Gastroesophageal sphincter (tissue), 4 donors: Measurements from ENCODE around the gene GSK3B. TPM values are rescaled to one million over a fixed set of nuclear protein-coding genes. Genes with fewer than 3 reads are reported as not detected.
A peak's percentile ranks its signal among the peaks of the same experiment; 100 is the strongest.

Source experiments
- ATAC-seq: fragments of 150-250 bp; one replicate; pipeline ENCODE4 v1.9.1; 2016; ENCODE audit warnings: mild to moderate bottlenecking, moderate library complexity
- H3K27ac ChIP-seq, 4 donors: fragments of 200-600 bp; sonication (generic) in 3 of 4; 1 replicate in 3 of 4; 2 replicates in 1 of 4; pipeline ENCODE4 v1.5.1; 2016 to 2019
- H3K27me3 ChIP-seq: fragments of 200-600 bp; sonication (generic); one replicate; pipeline ENCODE4 v1.5.1; 2019
- H3K36me3 ChIP-seq, 2 donors: fragments of 200-600 bp; sonication (generic); one replicate each; pipeline ENCODE4 v1.5.1; 2019; ENCODE audit warnings: control low read depth in 1 of 2
- H3K4me1 ChIP-seq, 3 donors: fragments of 200-600 bp; sonication (generic); 1 replicate in 2 of 3; 2 replicates in 1 of 3; pipeline ENCODE4 v1.5.1; 2016 to 2019; ENCODE audit warnings: control low read depth in 2 of 3
- H3K4me3 ChIP-seq, 2 donors: fragments of 200-600 bp; sonication (generic); one replicate each; pipeline ENCODE4 v1.5.1; 2019; ENCODE audit warnings: mild to moderate bottlenecking in 1 of 2, moderate library complexity in 1 of 2
- H3K9me3 ChIP-seq, 3 donors: fragments of 200-600 bp; sonication (generic); one replicate each; pipeline ENCODE4 v1.5.1; 2017 to 2019; ENCODE audit warnings: control low read depth in 2 of 3
- EP300 ChIP-seq: sonication (generic); formaldehyde crosslinking; IDR thresholded peaks from one replicate; pipeline ENCODE4 v1.6.1; 2017; ENCODE audit warnings: antibody characterized with exemption, mild to moderate bottlenecking
- POLR2A ChIP-seq, 2 donors: fragments of 450-650 bp; IDR thresholded peaks; one replicate each; pipeline ENCODE4 v1.6.1; 2017; ENCODE audit warnings: antibody characterized with exemption in 2 of 2, mild to moderate bottlenecking in 2 of 2, moderate library complexity in 1 of 2
- POLR2AphosphoS5 ChIP-seq: sonication (generic); formaldehyde crosslinking; IDR thresholded peaks from one replicate; pipeline ENCODE4 v1.6.1; 2017; ENCODE audit warnings: antibody characterized with exemption
- WGBS, 2 donors: methylation state at CpG; one replicate each; pipeline ENCODE4 v1.1.5; 2018; ENCODE audit warnings: low coverage in 1 of 2; 5-methylcytosine and 5-hydroxymethylcytosine counted together
- total RNA-seq, 4 donors: library from RNA; depleted of rRNA; stranded (reverse); fragments of >200 nt; gene quantifications; one replicate each; pipeline ENCODE4 v1.1.0, GENCODE V29; 2016
- TF ChIP-seq, protein P1 (sequence below), 4 experiments: fragments of 200-600 bp in 2 of 4; fragments of 450-650 bp in 2 of 4; sonication (generic) in 1 of 4; IDR thresholded peaks; one replicate each; pipeline ENCODE4 v1.5.1; 2017 to 2019; ENCODE audit warnings: antibody characterized with exemption in 4 of 4, mild to moderate bottlenecking in 2 of 4, moderate library complexity in 2 of 4

Gene GSK3B
- total RNA-seq, 4 donors from 2014 or later: 32.7 to 40.6 (median 34.6) TPM

DNA sequence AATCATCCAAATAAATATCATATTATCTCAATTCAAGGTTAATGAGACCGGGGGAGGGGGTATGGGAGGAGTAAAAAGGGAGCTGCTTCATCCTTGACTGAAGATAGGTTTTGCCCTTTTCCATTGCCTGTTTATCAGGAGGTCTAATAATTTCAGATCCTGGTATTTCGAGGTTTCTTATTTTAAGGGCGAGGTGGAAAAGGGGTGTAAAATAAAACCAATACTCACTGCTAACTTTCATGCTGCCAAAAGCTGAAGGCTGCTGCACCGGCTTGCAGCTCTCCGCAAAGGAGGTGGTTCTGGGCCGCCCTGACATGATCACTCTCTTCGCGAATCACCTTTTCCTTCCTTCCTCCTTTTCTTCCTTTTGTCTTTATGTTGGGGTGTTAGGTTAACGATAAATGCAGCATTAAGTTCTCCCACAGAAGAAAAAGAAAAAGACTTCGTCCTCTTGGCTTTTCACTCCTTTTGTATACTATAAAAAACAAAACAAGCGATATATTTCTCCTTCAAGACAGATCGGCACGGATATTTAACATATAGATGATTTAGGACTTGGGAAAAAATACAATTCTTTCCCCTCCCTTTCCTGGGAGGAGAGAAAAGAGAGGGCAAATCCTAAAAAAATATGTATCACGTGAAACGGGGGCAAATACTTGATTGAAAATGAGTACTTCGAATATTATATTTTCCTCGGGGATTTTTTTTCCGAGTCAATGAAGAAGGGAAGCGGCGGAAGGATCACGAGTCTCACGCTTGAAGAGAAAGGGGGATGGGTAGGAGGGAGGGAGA, 932 bp downstream of the GSK3B start:
- Histone ChIP-seq H3K27me3 (no peaks in the 10 kb centered on the region), H3K9me3 (no peaks in the 10 kb centered on the region), H3K27ac (peak overlapping the region; percentile 92 to 100 (median 98)), H3K4me1 (peaks cover 3 to 61% (median 18%) of the 10 kb centered on the region in 3 donors), H3K36me3 (no peaks in the 10 kb centered on the region), H3K4me3 (peak overlapping the region; percentile 47 to 91)
- TF ChIP-seq EP300 (no peak), POLR2AphosphoS5 (no peak), POLR2A (IDR thresholded peaks at IDR 0.05) (no peak)
- TF ChIP-seq, protein P1, sequence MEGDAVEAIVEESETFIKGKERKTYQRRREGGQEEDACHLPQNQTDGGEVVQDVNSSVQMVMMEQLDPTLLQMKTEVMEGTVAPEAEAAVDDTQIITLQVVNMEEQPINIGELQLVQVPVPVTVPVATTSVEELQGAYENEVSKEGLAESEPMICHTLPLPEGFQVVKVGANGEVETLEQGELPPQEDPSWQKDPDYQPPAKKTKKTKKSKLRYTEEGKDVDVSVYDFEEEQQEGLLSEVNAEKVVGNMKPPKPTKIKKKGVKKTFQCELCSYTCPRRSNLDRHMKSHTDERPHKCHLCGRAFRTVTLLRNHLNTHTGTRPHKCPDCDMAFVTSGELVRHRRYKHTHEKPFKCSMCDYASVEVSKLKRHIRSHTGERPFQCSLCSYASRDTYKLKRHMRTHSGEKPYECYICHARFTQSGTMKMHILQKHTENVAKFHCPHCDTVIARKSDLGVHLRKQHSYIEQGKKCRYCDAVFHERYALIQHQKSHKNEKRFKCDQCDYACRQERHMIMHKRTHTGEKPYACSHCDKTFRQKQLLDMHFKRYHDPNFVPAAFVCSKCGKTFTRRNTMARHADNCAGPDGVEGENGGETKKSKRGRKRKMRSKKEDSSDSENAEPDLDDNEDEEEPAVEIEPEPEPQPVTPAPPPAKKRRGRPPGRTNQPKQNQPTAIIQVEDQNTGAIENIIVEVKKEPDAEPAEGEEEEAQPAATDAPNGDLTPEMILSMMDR (IDR thresholded peaks at IDR 0.05): no peak
- no peak for ATAC-seq
- 0 to 1% methylated on average over 10 to 19 of the region's 22 CpGs for WGBS, 2 donors

DNA sequence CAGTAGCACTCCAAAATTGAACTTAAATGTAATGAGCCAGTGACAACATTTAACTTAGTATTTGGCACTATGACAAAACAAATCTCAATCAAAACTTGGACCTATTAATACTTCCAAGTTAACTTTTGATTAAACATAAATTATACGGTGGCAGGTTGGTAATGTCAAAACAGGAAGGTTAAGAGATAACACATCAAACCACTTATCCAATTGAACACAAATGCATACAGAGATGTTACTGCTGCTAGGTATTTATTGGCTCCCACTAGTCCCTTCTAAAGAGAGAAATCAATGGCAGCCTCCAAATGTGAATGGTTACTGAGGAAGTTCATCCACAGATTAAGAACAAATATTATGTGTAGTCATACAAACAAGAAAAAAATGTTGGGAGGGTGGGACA, 1.8 kb downstream of the GSK3B start:
- H3K36me3 ChIP-seq: no peaks in the 10 kb centered on the region

DNA sequence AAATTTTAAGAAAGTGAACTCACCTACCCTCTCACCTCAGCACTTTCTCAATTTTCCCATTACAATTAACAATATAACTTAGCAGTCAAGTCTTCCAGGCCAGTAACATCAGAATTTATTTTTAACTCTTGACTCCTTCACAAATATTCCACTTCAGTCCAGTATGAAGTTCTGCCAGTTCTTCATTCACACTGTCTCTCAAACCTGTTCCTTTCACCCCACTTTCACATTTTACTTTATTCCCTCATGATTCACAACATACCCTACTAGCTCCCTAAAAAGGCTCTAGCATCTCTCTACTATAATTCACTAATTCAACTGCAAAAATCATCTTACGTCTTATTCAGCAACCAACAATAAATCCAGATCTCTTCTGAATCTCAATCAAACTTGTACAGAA, 3.8 kb downstream of the GSK3B start:
- no peaks in the 10 kb centered on the region for H3K36me3 ChIP-seq
- no peak for ATAC-seq
- no peak overlapping the region for H3K27ac ChIP-seq

More for the DNA sequence above, 1.8 kb downstream of the GSK3B start:
- no peak for ATAC-seq
- Histone ChIP-seq H3K9me3 (no peaks in the 10 kb centered on the region), H3K4me3 (peak overlapping the region; percentile 47 to 91), H3K27ac (no peak overlapping the region), H3K27me3 (no peaks in the 10 kb centered on the region), H3K4me1 (peaks cover 3 to 57% (median 18%) of the 10 kb centered on the region in 3 donors)
- WGBS, 2 donors: 0% methylated on average over 1 of the region's 1 CpG
- TF ChIP-seq, protein P1 (IDR thresholded peaks at IDR 0.05): no peak
- TF ChIP-seq POLR2A (IDR thresholded peaks at IDR 0.05) (no peak), POLR2AphosphoS5 (no peak), EP300 (no peak)

DNA sequence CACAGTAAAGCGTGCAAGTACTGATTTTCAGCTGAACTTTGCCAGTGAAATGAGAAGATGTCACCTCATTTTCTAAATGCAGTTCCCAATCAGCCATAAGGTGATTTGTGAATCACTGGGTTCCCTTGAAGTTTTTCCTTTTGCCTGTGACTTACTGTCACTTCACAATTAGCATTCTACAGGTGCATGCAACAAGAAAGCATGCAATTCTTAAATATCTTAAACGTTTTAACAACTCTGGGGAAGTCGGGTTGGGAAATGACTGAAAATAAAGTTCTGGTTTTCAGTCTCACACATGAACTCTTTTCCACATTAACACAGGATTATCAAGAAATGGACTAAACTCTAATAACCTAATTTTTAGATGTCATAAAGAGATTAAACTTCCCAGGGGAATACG, 5.2 kb downstream of the GSK3B start:
- Histone ChIP-seq H3K27ac (no peak overlapping the region), H3K4me3 (no peak overlapping the region), H3K27me3 (no peaks in the 10 kb centered on the region), H3K36me3 (no peaks in the 10 kb centered on the region), H3K4me1 (peaks cover 0 to 60% (median 7%) of the 10 kb centered on the region in 3 donors), H3K9me3 (no peaks in the 10 kb centered on the region)
- WGBS, 2 donors: 70 to 71% methylated on average over 4 of the region's 4 CpGs
- ATAC-seq: no peak
- TF ChIP-seq POLR2AphosphoS5: no peak
- TF ChIP-seq, protein P1 (IDR thresholded peaks at IDR 0.05): no peak
- no peak for TF ChIP-seq POLR2A (IDR thresholded peaks at IDR 0.05)
- TF ChIP-seq EP300: no peak

More for the DNA sequence above, 3.8 kb downstream of the GSK3B start:
- no peaks in the 10 kb centered on the region for H3K9me3 ChIP-seq
- H3K4me1 ChIP-seq: peaks cover 0 to 55% (median 7%) of the 10 kb centered on the region in 3 donors
- H3K4me3 ChIP-seq: peak overlapping the region; percentile 47 to 91
- no peaks in the 10 kb centered on the region for H3K27me3 ChIP-seq
- 0 to 65% methylated on average over 1 of the region's 1 CpG for WGBS, 2 donors
- TF ChIP-seq POLR2AphosphoS5 (no peak), EP300 (no peak), POLR2A (IDR thresholded peaks at IDR 0.05) (no peak)
- TF ChIP-seq, protein P1 (IDR thresholded peaks at IDR 0.05): no peak

DNA sequence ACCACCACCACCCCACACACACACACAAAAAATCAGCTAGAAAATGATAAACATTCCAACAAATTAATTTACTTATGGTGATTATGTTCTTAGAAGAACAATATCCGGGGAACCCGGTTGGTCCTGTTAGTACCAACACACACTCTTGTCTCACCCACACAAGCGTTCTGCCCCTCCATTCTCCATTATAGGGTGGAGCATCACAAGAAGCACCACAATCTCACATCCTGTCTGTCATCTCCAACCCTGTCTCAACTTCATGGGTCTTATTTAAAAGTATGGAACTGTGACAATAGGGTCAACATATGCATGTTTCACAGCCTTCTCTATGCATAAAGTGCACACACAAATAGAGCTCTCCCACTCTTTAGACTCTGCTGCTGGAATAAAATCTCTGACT, 5.6 kb downstream of the GSK3B start:
- Histone ChIP-seq H3K27ac (no peak overlapping the region), H3K9me3 (no peaks in the 10 kb centered on the region), H3K27me3 (no peaks in the 10 kb centered on the region), H3K4me1 (peaks cover 0 to 64% (median 7%) of the 10 kb centered on the region in 3 donors), H3K4me3 (no peak overlapping the region), H3K36me3 (no peaks in the 10 kb centered on the region)
- WGBS, 2 donors: 81 to 90% methylated on average over 3 of the region's 3 CpGs
- no peak for ATAC-seq
- TF ChIP-seq, protein P1 (IDR thresholded peaks at IDR 0.05): no peak
- TF ChIP-seq POLR2AphosphoS5 (no peak), POLR2A (IDR thresholded peaks at IDR 0.05) (no peak), EP300 (no peak)
